HepG2 (cell line): ENCODE measurements around the gene LTB4R. TPM values are rescaled to one million over a fixed set of nuclear protein-coding genes. Genes with fewer than 3 reads are reported as not detected.

Source experiments
- BRF2 ChIP-seq: sonication (generic); formaldehyde crosslinking; IDR thresholded peaks from 2 replicates; pipeline ENCODE4 v1.8.1; 2022; ENCODE audit warnings: mild to moderate bottlenecking, missing genetic modification reagents
- CBFB ChIP-seq: sonication (generic); formaldehyde crosslinking; IDR thresholded peaks from 2 replicates; pipeline ENCODE4 v1.4.0; 2020; ENCODE audit warnings: missing genetic modification reagents
- IRF1 ChIP-seq: sonication (generic); formaldehyde crosslinking; IDR thresholded peaks from 2 replicates; pipeline ENCODE4 v1.4.0; 2020; ENCODE audit warnings: low read depth, mild to moderate bottlenecking, missing genetic modification reagents
- KDM2A ChIP-seq: sonication (generic); formaldehyde crosslinking; IDR thresholded peaks from 2 replicates; pipeline ENCODE4 v1.4.0; 2020; ENCODE audit warnings: low read depth, missing genetic modification reagents, borderline replicate concordance
- KDM4B ChIP-seq: sonication (generic); formaldehyde crosslinking; IDR thresholded peaks from 2 replicates; pipeline ENCODE4 v1.4.0; 2020; ENCODE audit warnings: missing genetic modification reagents
- MYC ChIP-seq: sonication (generic); formaldehyde crosslinking; IDR thresholded peaks from 2 replicates; pipeline ENCODE4 v1.9.0; 2021; ENCODE audit warnings: missing genetic modification reagents, borderline replicate concordance
- NFE2L1 ChIP-seq: sonication (generic); formaldehyde crosslinking; IDR thresholded peaks from 2 replicates; pipeline ENCODE4 v1.4.0; 2020; ENCODE audit warnings: missing genetic modification reagents, mild to moderate bottlenecking, borderline replicate concordance
- STAT5B ChIP-seq: sonication (generic); formaldehyde crosslinking; IDR thresholded peaks from 2 replicates; pipeline ENCODE4 v1.4.0; 2020; ENCODE audit warnings: missing genetic modification reagents
- TFAP4 ChIP-seq: sonication (generic); IDR thresholded peaks from 2 replicates; pipeline ENCODE4 v1.6.1; 2016; ENCODE audit warnings: low read depth, borderline replicate concordance
- ZFP1 ChIP-seq: IDR thresholded peaks from 2 replicates; pipeline ENCODE4 v1.6.1; 2016
- ZIK1 ChIP-seq: sonication (generic); formaldehyde crosslinking; IDR thresholded peaks from 2 replicates; pipeline ENCODE4 v1.5.0; 2020; ENCODE audit warnings: mild to moderate bottlenecking, low read depth, missing genetic modification reagents, borderline replicate concordance
- ZNF337 ChIP-seq: sonication (generic); formaldehyde crosslinking; IDR thresholded peaks from 2 replicates; pipeline ENCODE4 v1.5.1; 2020; ENCODE audit warnings: missing genetic modification reagents, low read depth, mild to moderate bottlenecking, borderline replicate concordance
- ZNF407 ChIP-seq: sonication (generic); formaldehyde crosslinking; IDR thresholded peaks from one replicate; pipeline ENCODE4 v1.5.1; 2020; ENCODE audit warnings: mild to moderate bottlenecking, missing genetic modification reagents; ENCODE audit errors: not compliant biosample characterization
- ZNF703 ChIP-seq: sonication (generic); formaldehyde crosslinking; IDR thresholded peaks from 2 replicates; pipeline ENCODE4 v1.5.1; 2020; ENCODE audit warnings: missing genetic modification reagents, mild to moderate bottlenecking, moderate library complexity, borderline replicate concordance
- polyA plus RNA-seq, 8 experiments: library from polyadenylated mRNA; depleted of rRNA in 3 of 8; stranded (reverse) in 7 of 8; unstranded in 1 of 8; fragments of >200 nt; fragmentation: Illumina TruSeq in 4 of 8; extraction: Trizol in 4 of 8; gene quantifications; 2 replicates each; pipeline versions ENCODE4 v1.2.1 to v1.2.3, GENCODE V29; 2011 to 2016; ENCODE audit warnings: low read depth in 4 of 8, missing spikeins in 1 of 8, mixed read lengths in 1 of 8; ENCODE audit not compliant: insufficient read depth in 1 of 8
- total RNA-seq, 5 experiments: library from RNA; depleted of rRNA; stranded (reverse); fragments of >200 nt; fragmentation: Illumina TruSeq; extraction: Trizol; gene quantifications; 2 replicates each; pipeline ENCODE4 v1.2.3, GENCODE V29; 2016; ENCODE audit warnings: low read depth in 1 of 5

Gene LTB4R
- total and polyA plus RNA-seq, 2 of the 13 experiments (the other 11 are each of a cell fraction or from before 2014, with no cell fraction given), result 3.2 to 8.2 TPM

- TF ChIP-seq ZNF407 (CRISPR knock-in tag), result no peak
- TF ChIP-seq NFE2L1, result no peak; the same call in 1 of the 2 replicates
- TF ChIP-seq ZNF703, result no peak
- no peak for TF ChIP-seq IRF1 (CRISPR knock-in tag)
- no peak for TF ChIP-seq KDM4B (CRISPR knock-in tag)
- no peak for TF ChIP-seq ZFP1 (CRISPR knock-in tag)
- TF ChIP-seq ZNF337 (CRISPR knock-in tag), result no peak
- TF ChIP-seq CBFB, result no peak
- no peak for TF ChIP-seq BRF2 (CRISPR knock-in tag)
- no peak for TF ChIP-seq MYC (CRISPR knock-in tag)
- TF ChIP-seq TFAP4, result no peak
- TF ChIP-seq ZIK1 (CRISPR knock-in tag), result no peak
- TF ChIP-seq STAT5B (CRISPR knock-in tag), result no peak
- no peak for TF ChIP-seq KDM2A
Measured at GRCh38 chr14:24315243-24315806, 4.0 kb downstream of the LTB4R start (continued).
